Neural crest cell (in vitro differentiated cells): ENCODE measurements around the gene CFAP77. TPM values are rescaled to one million over a fixed set of nuclear protein-coding genes. Genes with fewer than 3 reads are reported as not detected.

Source experiments
- DNase-seq: peaks from one replicate; pipeline ENCODE4 v3.0.0; 2021; ENCODE audit warnings: low read depth, mixed read lengths, low spot score
- H3K27ac Mint-ChIP-seq: one replicate; pipeline ENCODE4 v1.8.0; 2021; ENCODE audit warnings: mild to moderate bottlenecking, mixed read lengths; ENCODE audit not compliant: unreplicated experiment
- H3K27me3 Mint-ChIP-seq: 2 replicates; pipeline ENCODE4 v1.8.0; 2021; ENCODE audit warnings: low read depth, mild to moderate bottlenecking, mixed read lengths
- H3K36me3 Mint-ChIP-seq: 2 replicates; pipeline ENCODE4 v1.8.0; 2021; ENCODE audit warnings: low read depth, mild to moderate bottlenecking, mixed read lengths
- H3K4me1 Mint-ChIP-seq: 2 replicates; pipeline ENCODE4 v1.8.0; 2021; ENCODE audit warnings: mixed read lengths
- H3K4me3 Mint-ChIP-seq: one replicate; pipeline ENCODE4 v1.8.0; 2021; ENCODE audit warnings: mild to moderate bottlenecking, mixed read lengths
- H3K9me3 Mint-ChIP-seq: 2 replicates; pipeline ENCODE4 v1.8.0; 2021; ENCODE audit warnings: mixed read lengths
- total RNA-seq: library from RNA; stranded (reverse); gene quantifications from 2 replicates; pipeline ENCODE4 v1.2.1, GENCODE V29; 2021
- TF ChIP-seq, protein P1 (sequence below): fragments of 200-600 bp; sonication (generic); conservative IDR thresholded peaks from 2 replicates; pipeline ENCODE4 v1.5.0; 2021; ENCODE audit warnings: antibody characterized with exemption, mild to moderate bottlenecking

CFAP77 gene
- total RNA-seq, 1 donor from 2014 or later = 0.23 TPM

DNA sequence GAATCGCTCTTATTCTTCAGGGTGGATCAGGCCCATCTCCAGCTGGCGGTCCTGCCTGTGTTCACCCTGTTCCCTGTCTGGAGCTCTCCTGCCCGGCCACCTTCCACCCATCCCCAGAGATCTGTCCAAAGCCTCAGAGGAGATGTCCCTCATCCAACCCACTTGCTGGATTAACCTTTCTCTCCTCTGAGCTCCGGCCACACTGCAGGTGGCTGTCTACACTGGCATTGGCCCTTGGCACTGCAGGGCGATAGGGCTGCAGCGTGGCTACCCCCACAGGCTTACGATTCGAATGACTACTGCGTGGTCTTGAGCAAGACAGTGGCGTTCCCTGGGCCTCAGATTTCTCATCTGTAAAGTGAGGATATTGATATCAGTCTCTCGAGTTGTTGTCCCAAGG is 108.6 kb downstream of the CFAP77 start:
- H3K9me3 Mint-ChIP-seq = peaks cover 3% of the 10 kb centered on the region
- no peaks in the 10 kb centered on the region for H3K4me1 Mint-ChIP-seq
- TF ChIP-seq, protein P1, sequence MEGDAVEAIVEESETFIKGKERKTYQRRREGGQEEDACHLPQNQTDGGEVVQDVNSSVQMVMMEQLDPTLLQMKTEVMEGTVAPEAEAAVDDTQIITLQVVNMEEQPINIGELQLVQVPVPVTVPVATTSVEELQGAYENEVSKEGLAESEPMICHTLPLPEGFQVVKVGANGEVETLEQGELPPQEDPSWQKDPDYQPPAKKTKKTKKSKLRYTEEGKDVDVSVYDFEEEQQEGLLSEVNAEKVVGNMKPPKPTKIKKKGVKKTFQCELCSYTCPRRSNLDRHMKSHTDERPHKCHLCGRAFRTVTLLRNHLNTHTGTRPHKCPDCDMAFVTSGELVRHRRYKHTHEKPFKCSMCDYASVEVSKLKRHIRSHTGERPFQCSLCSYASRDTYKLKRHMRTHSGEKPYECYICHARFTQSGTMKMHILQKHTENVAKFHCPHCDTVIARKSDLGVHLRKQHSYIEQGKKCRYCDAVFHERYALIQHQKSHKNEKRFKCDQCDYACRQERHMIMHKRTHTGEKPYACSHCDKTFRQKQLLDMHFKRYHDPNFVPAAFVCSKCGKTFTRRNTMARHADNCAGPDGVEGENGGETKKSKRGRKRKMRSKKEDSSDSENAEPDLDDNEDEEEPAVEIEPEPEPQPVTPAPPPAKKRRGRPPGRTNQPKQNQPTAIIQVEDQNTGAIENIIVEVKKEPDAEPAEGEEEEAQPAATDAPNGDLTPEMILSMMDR = no peak
- no peaks in the 10 kb centered on the region for H3K27me3 Mint-ChIP-seq
- DNase-seq = no peak
- H3K4me3 Mint-ChIP-seq = no peak overlapping the region
- no peak overlapping the region for H3K27ac Mint-ChIP-seq
- no peaks in the 10 kb centered on the region for H3K36me3 Mint-ChIP-seq

- Mint-ChIP-seq H3K9me3 (peaks cover 3% of the 10 kb centered on the region), H3K4me1 (no peaks in the 10 kb centered on the region), H3K27me3 (no peaks in the 10 kb centered on the region), H3K4me3 (no peak overlapping the region), H3K27ac (no peak overlapping the region), H3K36me3 (no peaks in the 10 kb centered on the region)
- no peak for DNase-seq
- TF ChIP-seq, protein P1 = no peak
Observed at GRCh38 chr9:132519033-132519432, 109.0 kb downstream of the CFAP77 start.

GRCh38 chr9:132520612-132521011 is 110.6 kb downstream of the CFAP77 start:
- Mint-ChIP-seq H3K9me3 (peaks cover 6% of the 10 kb centered on the region), H3K27me3 (no peaks in the 10 kb centered on the region), H3K4me3 (no peak overlapping the region), H3K27ac (no peak overlapping the region), H3K36me3 (no peaks in the 10 kb centered on the region), H3K4me1 (no peaks in the 10 kb centered on the region)
- DNase-seq = no peak
- TF ChIP-seq, protein P1 = no peak

DNA sequence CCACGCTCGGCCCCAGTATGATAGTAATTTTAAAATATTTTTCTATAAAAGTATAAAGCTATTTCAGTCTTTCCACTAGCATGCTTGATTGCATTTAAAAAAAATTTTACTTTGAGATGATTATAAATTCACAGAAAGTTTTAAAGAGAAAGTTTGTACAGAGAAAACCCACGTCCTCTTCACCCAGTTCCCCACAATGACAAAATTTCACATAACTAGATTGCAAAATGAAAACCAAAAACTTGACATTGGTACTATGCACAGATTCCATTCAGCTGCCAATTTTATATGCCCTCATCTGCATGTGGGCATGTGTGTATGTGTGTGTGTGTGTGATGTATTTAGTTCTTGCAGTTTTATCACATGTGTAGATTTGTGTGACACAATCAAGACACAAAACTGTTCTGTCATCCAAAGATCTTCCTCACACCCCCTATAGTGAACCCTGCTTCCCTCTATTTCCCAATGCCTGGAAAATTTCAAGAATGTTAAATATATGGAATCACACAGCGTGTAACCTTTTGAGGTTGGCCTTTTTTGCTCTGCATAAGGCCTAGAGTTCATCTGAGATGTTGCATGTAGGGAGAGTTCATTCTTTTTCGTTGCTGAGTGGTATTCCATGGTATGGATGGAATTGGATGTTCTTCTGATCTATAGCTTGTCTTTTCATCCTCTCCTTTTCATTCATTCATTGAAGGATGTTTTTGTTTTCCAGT is 115.5 kb downstream of the CFAP77 start:
- Mint-ChIP-seq H3K27ac (no peak overlapping the region), H3K9me3 (peaks cover 4% of the 10 kb centered on the region), H3K4me3 (no peak overlapping the region), H3K36me3 (no peaks in the 10 kb centered on the region), H3K27me3 (peaks cover 2% of the 10 kb centered on the region), H3K4me1 (no peaks in the 10 kb centered on the region)
- no peak for DNase-seq
- TF ChIP-seq, protein P1 = no peak

DNA sequence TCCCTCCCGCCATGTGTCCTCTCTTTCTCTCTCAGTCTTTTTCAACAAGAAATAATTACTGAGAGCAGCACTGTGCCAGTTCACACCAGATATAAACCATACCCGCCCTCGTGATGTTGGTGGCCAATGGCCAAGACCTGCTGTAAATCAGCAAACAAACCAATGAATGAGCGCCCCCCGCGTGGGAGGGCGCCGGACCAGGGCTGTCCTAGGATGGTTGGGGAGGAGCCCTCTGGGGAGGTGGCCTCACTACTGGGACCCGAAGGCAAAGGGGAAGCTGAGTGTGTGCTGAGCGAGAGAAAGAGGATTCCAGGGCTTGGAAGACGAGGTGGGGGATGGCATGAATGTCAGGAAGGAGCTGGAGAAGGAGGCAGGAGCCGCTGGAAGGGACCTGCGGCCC is 121.2 kb downstream of the CFAP77 start:
- Mint-ChIP-seq H3K4me3 (no peak overlapping the region), H3K4me1 (peaks cover 5% of the 10 kb centered on the region), H3K27ac (no peak overlapping the region), H3K27me3 (peaks cover 16% of the 10 kb centered on the region), H3K36me3 (peaks cover 4% of the 10 kb centered on the region), H3K9me3 (peaks cover 7% of the 10 kb centered on the region)
- TF ChIP-seq, protein P1 = no peak
- DNase-seq = no peak
